Endothelial cell of umbilical vein (primary cell): ENCODE data around the gene ATG101.

ENCODE experiments used
- CTCF ChIP-seq, 2 donors: IDR thresholded peaks; 1 replicate in 1 of 2; 2 replicates in 1 of 2; pipeline ENCODE4 v1.5.1; 2011; ENCODE audit warnings: low read length in 2 of 2, mild to moderate bottlenecking in 2 of 2, moderate library complexity in 2 of 2, control low read depth in 1 of 2, inconsistent platforms in 1 of 2, low read depth in 1 of 2; ENCODE audit not compliant: insufficient read depth in 1 of 2; ENCODE audit errors: extremely low read depth in 1 of 2
- EZH2 ChIP-seq: IDR thresholded peaks from 2 replicates; pipeline ENCODE4 v1.6.1; 2012; ENCODE audit warnings: borderline replicate concordance, low read depth, mild to moderate bottlenecking, moderate library complexity, low read length, inconsistent platforms; ENCODE audit not compliant: severe bottlenecking
- POLR2A ChIP-seq: IDR thresholded peaks from 2 replicates; pipeline ENCODE4 v1.6.1; 2012; ENCODE audit warnings: low read depth, mild to moderate bottlenecking, control low read depth, low read length

GRCh38 chr12:52026263-52026662, 43.5 kb upstream of the ATG101 start:
- no peak for TF ChIP-seq POLR2A
- TF ChIP-seq CTCF (IDR thresholded peaks at IDR 0.05; ENCODE audit: extremely low read depth in 1 of 2, insufficient read depth in 1 of 2, low read depth in 1 of 2, low read length in 2 of 2): no peak
- no peak for TF ChIP-seq EZH2
